Left ventricle myocardium inferior (tissue), 1 donor: ENCODE results near the gene HAUS5. TPM values are rescaled to one million over a fixed set of nuclear protein-coding genes. Genes with fewer than 3 reads are reported as not detected.

ENCODE experiments used
- DNase-seq: peaks from one replicate; pipeline ENCODE4 v3.0.0-alpha.2; 2020
- H3K27ac ChIP-seq: fragments of 200-600 bp; replicated peaks from 2 replicates; pipeline ENCODE4 v1.8.0; 2021
- H3K27me3 ChIP-seq: fragments of 200-600 bp; 2 replicates; pipeline ENCODE4 v1.8.0; 2021; ENCODE audit warnings: low read depth
- H3K36me3 ChIP-seq: fragments of 200-600 bp; 2 replicates; pipeline ENCODE4 v1.8.0; 2021
- H3K4me1 ChIP-seq: fragments of 200-600 bp; 2 replicates; pipeline ENCODE4 v1.8.0; 2021
- H3K4me3 ChIP-seq: fragments of 200-600 bp; 2 replicates; pipeline ENCODE4 v1.8.0; 2021; ENCODE audit warnings: mild to moderate bottlenecking, moderate library complexity
- H3K9me3 ChIP-seq: fragments of 200-600 bp; replicated peaks from 2 replicates; pipeline ENCODE4 v1.8.0; 2021
- CTCF ChIP-seq: fragments of 200-600 bp; IDR thresholded peaks from 2 replicates; pipeline ENCODE4 v1.8.0; 2021; ENCODE audit warnings: antibody characterized with exemption, mild to moderate bottlenecking, borderline replicate concordance
- intact Hi-C: fragments of 100-400 bp; cut with micrococcal nuclease; formaldehyde crosslinking; loops from one replicate; pipeline ENCODE4 v1.11.0; 2022
- total RNA-seq: library from RNA; stranded (reverse); fragmentation: NEBNext Ultra II Directional; extraction: Animal tissue kit (Norgen Biotek cat#: 25700); gene quantifications from one replicate; pipeline ENCODE4 v1.2.1, GENCODE V29; 2021
- donor health status: DM: no; HTN: yes; CAD: no; lungs with severe emphysema.

Gene HAUS5
- total RNA-seq, 1 donor from 2014 or later: 3.7 TPM

GRCh38 chr19:35665604-35666003 is 53.1 kb downstream of the HAUS5 start:
- DNase-seq: no peak
- no peak for TF ChIP-seq CTCF
- peaks cover 4% of the 10 kb centered on the region for H3K27me3 ChIP-seq
- intact Hi-C loops: no loop called here
- H3K27ac ChIP-seq: no peak overlapping the region
- H3K4me1 ChIP-seq: no peaks in the 10 kb centered on the region
- no peaks in the 10 kb centered on the region for H3K9me3 ChIP-seq
- H3K36me3 ChIP-seq: peaks cover 25% of the 10 kb centered on the region
- H3K4me3 ChIP-seq: no peak overlapping the region

GRCh38 chr19:35666251-35666913 is 53.8 kb downstream of the HAUS5 start, which contains the start of gene UPK1A:
TSS of gene UPK1A (plus strand) at chr19:35666517. CDS start at chr19:35666813, 296 bp downstream.
- TF ChIP-seq CTCF: no peak
- no peak within 1 kb of the TSS for H3K27ac ChIP-seq
- H3K9me3 ChIP-seq: no peaks in the 10 kb centered on the region
- no peak for DNase-seq
- no peak within 1 kb of the TSS for H3K4me3 ChIP-seq
- peaks cover 20% of the 10 kb centered on the region for H3K36me3 ChIP-seq
- no peaks in the 10 kb centered on the region for H3K4me1 ChIP-seq
- H3K27me3 ChIP-seq: peaks cover 4% of the 10 kb centered on the region
- intact Hi-C loops: no loop called here

GRCh38 chr19:35669566-35669965 is 57.0 kb downstream of the HAUS5 start:
- intact Hi-C loops: no loop called here
- Histone ChIP-seq H3K36me3 (no peaks in the 10 kb centered on the region), H3K27ac (no peak overlapping the region), H3K4me1 (peaks cover 6% of the 10 kb centered on the region), H3K27me3 (peaks cover 35% of the 10 kb centered on the region), H3K9me3 (no peaks in the 10 kb centered on the region), H3K4me3 (no peak overlapping the region)
- no peak for TF ChIP-seq CTCF
- no peak for DNase-seq

- no peak for DNase-seq
- no peak for TF ChIP-seq CTCF
- Histone ChIP-seq H3K27me3 (peaks cover 39% of the 10 kb centered on the region), H3K36me3 (no peaks in the 10 kb centered on the region), H3K4me1 (peaks cover 6% of the 10 kb centered on the region), H3K9me3 (no peaks in the 10 kb centered on the region), H3K4me3 (no peak overlapping the region), H3K27ac (no peak overlapping the region)
- intact Hi-C loops: no loop called here
Observed at GRCh38 chr19:35669974-35670373, 57.4 kb downstream of the HAUS5 start.

- TF ChIP-seq CTCF: no peak
- Histone ChIP-seq H3K9me3 (no peaks in the 10 kb centered on the region), H3K27ac (no peak overlapping the region), H3K4me1 (peaks cover 6% of the 10 kb centered on the region), H3K36me3 (no peaks in the 10 kb centered on the region), H3K4me3 (no peak overlapping the region), H3K27me3 (peaks cover 46% of the 10 kb centered on the region)
- intact Hi-C loops: no loop called here
- no peak for DNase-seq
Observed at GRCh38 chr19:35670686-35671085, 58.2 kb downstream of the HAUS5 start.
